Glomerular visceral epithelial cell (primary cell): ENCODE data around the gene CCDC12.
A peak's percentile ranks its signal among the peaks of the same experiment; 100 is the strongest.

Source experiments
- DNase-seq: peaks from one replicate; pipeline ENCODE4 v3.0.0-alpha.2; 2016; ENCODE audit errors: extremely low spot score

The CCDC12 gene

GRCh38 chr3:46893763-46894162, 82.8 kb downstream of the CCDC12 start:
- DNase-seq: no peak

- DNase-seq: no peak
Observed at GRCh38 chr3:46893146-46893748, 83.3 kb downstream of the CCDC12 start.

- DNase-seq: peak; percentile 83
Observed at GRCh38 chr3:46892285-46893145, 84.0 kb downstream of the CCDC12 start.

- DNase-seq: no peak
Observed at GRCh38 chr3:46891132-46891531, 85.4 kb downstream of the CCDC12 start.

GRCh38 chr3:46890132-46890531, 86.4 kb downstream of the CCDC12 start:
- DNase-seq: no peak

GRCh38 chr3:46889381-46890110, 87.0 kb downstream of the CCDC12 start:
- no peak for DNase-seq

- no peak for DNase-seq
Observed at GRCh38 chr3:46888705-46889104, 87.8 kb downstream of the CCDC12 start.

GRCh38 chr3:46887980-46888494, 88.5 kb downstream of the CCDC12 start:
- DNase-seq: no peak

GRCh38 chr3:46885612-46886011, 90.9 kb downstream of the CCDC12 start:
- DNase-seq: no peak

- DNase-seq: no peak
Observed at GRCh38 chr3:46884929-46885328, 91.6 kb downstream of the CCDC12 start.

- DNase-seq: no peak
Observed at GRCh38 chr3:46884427-46884826, 92.1 kb downstream of the CCDC12 start.

- no peak for DNase-seq
Observed at GRCh38 chr3:46883830-46884185, 92.7 kb downstream of the CCDC12 start.

GRCh38 chr3:46883054-46883829, 93.3 kb downstream of the CCDC12 start:
- no peak for DNase-seq

- no peak for DNase-seq
Observed at GRCh38 chr3:46882377-46883053, 94.0 kb downstream of the CCDC12 start.

GRCh38 chr3:46881596-46882376, 94.8 kb downstream of the CCDC12 start:
- no peak for DNase-seq

- DNase-seq: no peak
Observed at GRCh38 chr3:46880884-46881595, 95.5 kb downstream of the CCDC12 start.

- DNase-seq: peak; percentile 52
Observed at GRCh38 chr3:46878781-46879436, 97.6 kb downstream of the CCDC12 start.

GRCh38 chr3:46877406-46878125, 99.0 kb downstream of the CCDC12 start, which contains the start of gene PTH1R:
Gene PTH1R (plus strand): TSS chr3:46877721. CDS start chr3:46883560, 5,839 bp downstream.
- DNase-seq: no peak
